Loucy (cell line): ENCODE data around the gene PCSK2.

Experiments
- EZH2phosphoT487 ChIP-seq: fragments of 200-600 bp; IDR thresholded peaks from 2 replicates; pipeline ENCODE4 v1.6.1; 2018; ENCODE audit warnings: antibody characterized with exemption, mild to moderate bottlenecking, moderate library complexity, borderline replicate concordance
- TF ChIP-seq, protein P1 (sequence below): fragments of 200-600 bp; sonication (generic); conservative IDR thresholded peaks from 2 replicates; pipeline ENCODE4 v1.5.1; 2014; ENCODE audit warnings: mild to moderate bottlenecking, antibody characterized with exemption, low read length

DNA sequence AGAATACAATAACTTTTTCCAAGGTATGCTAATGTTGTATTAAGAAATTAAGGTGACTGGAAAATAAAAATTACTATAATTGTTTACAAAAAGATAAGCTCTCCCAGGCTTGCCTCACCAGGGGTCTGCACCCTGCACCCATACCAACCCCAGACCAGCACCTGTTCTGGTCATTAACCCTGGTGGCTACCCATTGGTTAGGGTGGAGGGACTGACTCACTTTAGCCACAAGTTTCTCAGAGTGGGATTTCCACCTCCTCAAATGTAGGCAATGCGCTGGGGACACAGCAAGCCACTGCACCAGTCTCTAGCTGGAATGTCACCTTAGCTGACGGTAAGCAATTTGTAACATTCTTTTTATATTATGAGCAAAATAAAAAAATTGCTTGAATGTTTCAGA, 221.2 kb downstream of the PCSK2 start:
- TF ChIP-seq, protein P1, sequence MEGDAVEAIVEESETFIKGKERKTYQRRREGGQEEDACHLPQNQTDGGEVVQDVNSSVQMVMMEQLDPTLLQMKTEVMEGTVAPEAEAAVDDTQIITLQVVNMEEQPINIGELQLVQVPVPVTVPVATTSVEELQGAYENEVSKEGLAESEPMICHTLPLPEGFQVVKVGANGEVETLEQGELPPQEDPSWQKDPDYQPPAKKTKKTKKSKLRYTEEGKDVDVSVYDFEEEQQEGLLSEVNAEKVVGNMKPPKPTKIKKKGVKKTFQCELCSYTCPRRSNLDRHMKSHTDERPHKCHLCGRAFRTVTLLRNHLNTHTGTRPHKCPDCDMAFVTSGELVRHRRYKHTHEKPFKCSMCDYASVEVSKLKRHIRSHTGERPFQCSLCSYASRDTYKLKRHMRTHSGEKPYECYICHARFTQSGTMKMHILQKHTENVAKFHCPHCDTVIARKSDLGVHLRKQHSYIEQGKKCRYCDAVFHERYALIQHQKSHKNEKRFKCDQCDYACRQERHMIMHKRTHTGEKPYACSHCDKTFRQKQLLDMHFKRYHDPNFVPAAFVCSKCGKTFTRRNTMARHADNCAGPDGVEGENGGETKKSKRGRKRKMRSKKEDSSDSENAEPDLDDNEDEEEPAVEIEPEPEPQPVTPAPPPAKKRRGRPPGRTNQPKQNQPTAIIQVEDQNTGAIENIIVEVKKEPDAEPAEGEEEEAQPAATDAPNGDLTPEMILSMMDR: no peak
- no peak for TF ChIP-seq EZH2phosphoT487
